ENCODE measurements around the gene ETV6.

Gene ETV6

GRCh38 chr12:11847539-11847938 is 198.1 kb downstream of the ETV6 start:
- no peak for DNase-seq

GRCh38 chr12:11849757-11850504 is 200.5 kb downstream of the ETV6 start:
- DNase-seq = no peak

GRCh38 chr12:11853126-11853525 is 203.7 kb downstream of the ETV6 start:
- DNase-seq = no peak

- no peak for DNase-seq
Observed at GRCh38 chr12:11854011-11854499, 204.6 kb downstream of the ETV6 start.

GRCh38 chr12:11855983-11856374 is 206.5 kb downstream of the ETV6 start:
- no peak for DNase-seq

GRCh38 chr12:11856971-11857370 is 207.5 kb downstream of the ETV6 start:
- no peak for DNase-seq

- DNase-seq = no peak
Observed at GRCh38 chr12:11859705-11860425, 210.4 kb downstream of the ETV6 start.

GRCh38 chr12:11861155-11861863 is 211.8 kb downstream of the ETV6 start:
- no peak for DNase-seq

GRCh38 chr12:11861864-11862600 is 212.6 kb downstream of the ETV6 start:
- DNase-seq = no peak

- peak in 8 of 58 donors; percentile 9 to 22 (median 12) for DNase-seq
Observed at GRCh38 chr12:11862798-11863197, 213.3 kb downstream of the ETV6 start.

GRCh38 chr12:11863478-11863906 is 214.0 kb downstream of the ETV6 start:
- DNase-seq = peak in 23 of 58 donors; percentile 5 to 64 (median 22)

GRCh38 chr12:11863988-11864387 is 214.5 kb downstream of the ETV6 start:
- DNase-seq = no peak

GRCh38 chr12:11865824-11866223 is 216.3 kb downstream of the ETV6 start:
- DNase-seq = no peak

GRCh38 chr12:11868027-11868426 is 218.6 kb downstream of the ETV6 start:
- no peak for DNase-seq

GRCh38 chr12:11869406-11869805 is 219.9 kb downstream of the ETV6 start:
- no peak for DNase-seq

GRCh38 chr12:11870041-11870451 is 220.6 kb downstream of the ETV6 start:
- no peak for DNase-seq

- no peak for DNase-seq
Observed at GRCh38 chr12:11872055-11872454, 222.6 kb downstream of the ETV6 start.

GRCh38 chr12:11875414-11875935 is 226.0 kb downstream of the ETV6 start:
- DNase-seq = no peak

GRCh38 chr12:11876307-11876706 is 226.8 kb downstream of the ETV6 start:
- no peak for DNase-seq

- no peak for DNase-seq
Observed at GRCh38 chr12:11877102-11877826, 227.8 kb downstream of the ETV6 start.

Measured in anterior cingulate cortex (tissue), 58 donors.